NT2/D1 (cell line): ENCODE results near the gene MPP3.

Experiments
- DNase-seq: peaks from one replicate; pipeline ENCODE4 v3.0.0-alpha.2; 2011; ENCODE audit warnings: low read depth, low spot score
- H3K27me3 ChIP-seq: 2 replicates; pipeline ENCODE4 v1.6.0; 2011; ENCODE audit warnings: mild to moderate bottlenecking; ENCODE audit not compliant: insufficient read length, insufficient read depth
- H3K36me3 ChIP-seq: 2 replicates; pipeline ENCODE4 v1.6.1; 2011; ENCODE audit warnings: mild to moderate bottlenecking, low read length, mixed read lengths; ENCODE audit not compliant: insufficient read depth, insufficient read length
- H3K4me1 ChIP-seq: 2 replicates; pipeline ENCODE4 v1.5.1; 2011; ENCODE audit not compliant: insufficient read depth, insufficient read length
- H3K4me3 ChIP-seq: 2 replicates; pipeline ENCODE4 v1.5.1; 2011; ENCODE audit warnings: low read depth; ENCODE audit not compliant: insufficient read length
- H3K9ac ChIP-seq: 2 replicates; pipeline ENCODE4 v1.6.0; 2011; ENCODE audit warnings: low read depth; ENCODE audit not compliant: insufficient read length
- H3K9me3 ChIP-seq: 2 replicates; pipeline ENCODE4 v1.5.1; 2011; ENCODE audit warnings: mild to moderate bottlenecking, low read length; ENCODE audit not compliant: insufficient read depth
- SUZ12 ChIP-seq: IDR thresholded peaks from 2 replicates; pipeline ENCODE4 v1.6.1; 2011; ENCODE audit not compliant: insufficient read length, insufficient read depth; ENCODE audit errors: extremely low read depth
- YY1 ChIP-seq: IDR thresholded peaks from 2 replicates; pipeline ENCODE4 v1.6.1; 2011; ENCODE audit not compliant: insufficient read length, insufficient read depth
- ZNF274 ChIP-seq: IDR thresholded peaks from 2 replicates; pipeline ENCODE4 v1.6.1; 2011; ENCODE audit warnings: mild to moderate bottlenecking, low read depth, low read length

The MPP3 gene

DNA sequence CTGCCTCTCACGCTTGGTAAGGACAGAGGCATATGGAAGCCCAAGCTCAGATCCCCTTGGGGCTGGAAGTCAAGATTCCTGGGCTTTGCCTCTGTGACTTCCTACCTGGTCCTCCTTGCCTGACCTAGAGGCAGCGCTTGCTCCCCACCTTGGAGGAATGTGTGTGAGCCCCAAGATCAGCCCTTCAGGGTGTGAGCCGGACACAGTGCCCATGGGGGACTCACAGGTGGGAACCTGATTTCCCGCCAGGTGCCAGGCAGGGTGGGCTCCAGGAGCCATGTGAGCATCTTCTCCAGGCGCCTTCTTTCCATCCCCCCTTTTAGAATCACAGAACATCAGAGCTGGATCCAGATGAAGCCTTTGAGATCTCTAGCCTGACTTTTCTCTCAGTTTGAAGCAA, 24.2 kb upstream of the MPP3 start:
- Histone ChIP-seq H3K4me3 (no peak overlapping the region), H3K4me1 (peaks cover 10% of the 10 kb centered on the region), H3K36me3 (no peaks in the 10 kb centered on the region), H3K9ac (no peak overlapping the region), H3K9me3 (no peaks in the 10 kb centered on the region), H3K27me3 (peaks cover 3% of the 10 kb centered on the region)
- DNase-seq, result no peak
- TF ChIP-seq ZNF274 (no peak), SUZ12 (no peak), YY1 (no peak)

DNA sequence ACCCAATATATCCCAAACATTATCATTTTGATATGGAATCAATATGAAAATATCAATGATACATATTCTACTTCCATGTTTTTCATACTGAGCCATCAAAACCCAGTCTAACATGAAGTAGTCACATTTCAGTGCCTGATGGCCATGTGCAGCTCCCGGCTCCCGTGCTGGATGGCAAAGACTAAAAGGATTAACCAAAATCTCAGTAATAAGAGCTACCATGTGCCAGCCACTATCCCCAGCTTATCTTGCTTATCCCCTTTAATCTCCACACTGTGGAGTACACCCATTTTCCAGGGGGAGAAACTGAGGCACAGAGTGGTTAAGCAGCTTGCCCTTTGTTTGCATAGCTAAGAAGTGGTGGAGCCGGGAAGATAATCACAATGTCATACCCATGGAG, 23.2 kb upstream of the MPP3 start:
- TF ChIP-seq YY1 (no peak), SUZ12 (no peak), ZNF274 (no peak)
- Histone ChIP-seq H3K36me3 (no peaks in the 10 kb centered on the region), H3K4me1 (peaks cover 10% of the 10 kb centered on the region), H3K9ac (no peak overlapping the region), H3K9me3 (no peaks in the 10 kb centered on the region), H3K4me3 (no peak overlapping the region), H3K27me3 (peaks cover 3% of the 10 kb centered on the region)
- no peak for DNase-seq

DNA sequence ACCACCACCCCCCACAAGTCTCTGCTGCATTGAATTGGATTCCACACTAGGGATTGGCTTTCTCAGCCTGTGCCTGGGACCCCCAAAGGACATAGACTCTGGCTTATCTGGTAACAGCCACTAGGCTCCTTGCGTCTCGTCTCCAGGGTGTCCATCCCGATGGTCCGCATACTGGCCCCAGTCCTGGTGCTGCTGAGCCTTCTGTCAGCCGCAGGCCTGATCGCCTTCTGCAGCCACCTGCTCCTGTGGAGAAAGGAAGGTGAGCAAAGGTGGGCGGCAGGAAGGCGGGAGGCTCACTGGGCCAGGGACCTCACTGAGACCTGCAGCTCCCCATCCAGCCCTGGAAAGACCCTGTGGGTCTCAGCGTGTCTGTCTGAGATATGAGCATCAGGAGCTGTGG, 22.1 kb upstream of the MPP3 start:
- Histone ChIP-seq H3K9ac (peak overlapping the region; percentile 16), H3K36me3 (no peaks in the 10 kb centered on the region), H3K4me1 (peaks cover 10% of the 10 kb centered on the region), H3K27me3 (peaks cover 3% of the 10 kb centered on the region), H3K4me3 (no peak overlapping the region), H3K9me3 (no peaks in the 10 kb centered on the region)
- TF ChIP-seq YY1, result no peak
- DNase-seq, result no peak

DNA sequence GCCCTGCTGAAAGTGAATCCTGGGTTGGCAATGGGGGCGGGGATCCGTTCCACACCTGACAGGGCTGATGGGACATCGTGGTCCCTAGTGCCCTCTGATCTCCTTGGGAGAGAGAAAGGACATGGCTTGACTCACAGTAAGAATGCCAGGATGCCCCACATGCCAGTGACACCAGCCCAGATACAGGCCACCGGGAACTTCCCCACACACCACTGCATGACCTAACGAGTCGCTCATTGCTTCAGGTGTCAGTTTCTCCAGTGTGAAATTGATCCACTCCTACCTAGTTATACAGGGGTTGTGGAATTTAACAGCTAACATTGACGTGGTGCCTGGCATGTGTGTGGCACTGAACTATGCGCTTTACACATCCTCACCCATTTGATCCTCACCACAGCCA, 21.6 kb upstream of the MPP3 start:
- TF ChIP-seq ZNF274, result no peak
- no peak for TF ChIP-seq YY1
- TF ChIP-seq SUZ12, result no peak
- Histone ChIP-seq H3K9ac (no peak overlapping the region), H3K9me3 (no peaks in the 10 kb centered on the region), H3K36me3 (no peaks in the 10 kb centered on the region), H3K27me3 (peaks cover 3% of the 10 kb centered on the region), H3K4me3 (no peak overlapping the region), H3K4me1 (peaks cover 10% of the 10 kb centered on the region)
- DNase-seq, result no peak

DNA sequence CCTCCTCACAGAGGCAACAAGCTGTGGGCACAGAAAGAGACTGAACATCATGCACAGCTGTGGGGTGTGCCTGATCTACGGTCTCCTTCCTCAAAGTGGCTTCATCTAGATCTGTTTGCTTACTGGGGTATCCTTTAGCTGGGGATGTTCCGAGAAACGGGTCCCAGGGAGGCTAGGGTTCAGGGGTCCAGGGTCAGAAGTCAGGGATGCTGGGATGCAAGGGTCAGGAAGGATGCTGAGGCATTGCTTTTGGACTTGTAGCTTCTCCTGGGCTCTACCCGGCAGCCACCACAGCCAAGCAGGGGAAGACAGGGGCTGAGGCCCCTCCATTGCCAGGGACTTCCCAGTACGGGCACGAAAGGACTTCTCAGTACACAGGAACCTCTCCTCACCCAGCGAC, 20.6 kb upstream of the MPP3 start:
- Histone ChIP-seq H3K36me3 (no peaks in the 10 kb centered on the region), H3K9ac (no peak overlapping the region), H3K4me1 (peaks cover 10% of the 10 kb centered on the region), H3K27me3 (peaks cover 3% of the 10 kb centered on the region), H3K9me3 (no peaks in the 10 kb centered on the region), H3K4me3 (no peak overlapping the region)
- TF ChIP-seq ZNF274 (no peak), SUZ12 (no peak), YY1 (no peak)
- no peak for DNase-seq

DNA sequence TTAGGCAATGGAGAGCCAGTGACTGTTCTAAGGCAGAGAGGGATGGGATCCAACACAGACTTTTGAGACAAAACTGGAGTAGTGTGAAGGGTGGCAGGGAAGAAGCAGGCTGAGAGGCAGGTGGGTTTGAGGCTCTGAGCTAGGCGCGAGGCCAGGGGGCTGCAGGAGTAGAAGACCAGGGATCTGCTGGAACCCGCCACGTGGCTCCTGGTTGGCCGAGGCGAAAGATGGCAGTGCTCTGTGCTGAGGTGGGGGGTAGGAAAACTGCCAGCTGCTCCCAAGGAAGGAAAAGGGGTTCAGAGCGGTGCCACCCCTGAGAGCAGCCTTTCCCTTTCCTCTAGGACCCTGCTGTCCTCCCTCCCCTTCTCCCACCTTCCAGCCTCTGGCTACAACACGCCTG, 19.6 kb upstream of the MPP3 start:
- no peak for DNase-seq
- Histone ChIP-seq H3K4me1 (peaks cover 2% of the 10 kb centered on the region), H3K9ac (no peak overlapping the region), H3K9me3 (no peaks in the 10 kb centered on the region), H3K4me3 (no peak overlapping the region), H3K27me3 (peaks cover 3% of the 10 kb centered on the region), H3K36me3 (no peaks in the 10 kb centered on the region)
- TF ChIP-seq YY1 (no peak), SUZ12 (no peak), ZNF274 (no peak)

DNA sequence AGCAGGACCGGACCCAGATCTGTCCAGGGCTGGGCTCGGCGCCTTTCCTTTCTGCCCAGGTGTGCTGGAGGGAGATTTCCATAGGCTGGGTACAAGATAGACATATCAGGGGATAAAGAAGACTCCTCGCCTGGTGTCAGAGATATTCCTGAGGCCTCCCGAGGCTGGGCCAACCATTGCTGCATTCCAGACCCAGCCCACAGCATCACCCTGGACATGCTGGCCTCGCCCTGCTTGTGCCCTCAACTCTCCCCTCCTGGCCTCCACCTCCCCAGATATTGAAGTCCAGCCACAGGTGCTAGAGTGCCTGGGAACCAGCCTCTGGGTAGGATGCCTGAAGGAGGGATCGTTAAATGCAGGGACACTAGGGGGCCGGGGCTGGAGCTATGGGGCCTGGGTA, 16.2 kb upstream of the MPP3 start:
- Histone ChIP-seq H3K27me3 (no peaks in the 10 kb centered on the region), H3K9ac (no peak overlapping the region), H3K4me1 (peaks cover 4% of the 10 kb centered on the region), H3K4me3 (no peak overlapping the region), H3K36me3 (no peaks in the 10 kb centered on the region), H3K9me3 (no peaks in the 10 kb centered on the region)
- TF ChIP-seq ZNF274 (no peak), SUZ12 (no peak), YY1 (no peak)
- DNase-seq, result no peak

DNA sequence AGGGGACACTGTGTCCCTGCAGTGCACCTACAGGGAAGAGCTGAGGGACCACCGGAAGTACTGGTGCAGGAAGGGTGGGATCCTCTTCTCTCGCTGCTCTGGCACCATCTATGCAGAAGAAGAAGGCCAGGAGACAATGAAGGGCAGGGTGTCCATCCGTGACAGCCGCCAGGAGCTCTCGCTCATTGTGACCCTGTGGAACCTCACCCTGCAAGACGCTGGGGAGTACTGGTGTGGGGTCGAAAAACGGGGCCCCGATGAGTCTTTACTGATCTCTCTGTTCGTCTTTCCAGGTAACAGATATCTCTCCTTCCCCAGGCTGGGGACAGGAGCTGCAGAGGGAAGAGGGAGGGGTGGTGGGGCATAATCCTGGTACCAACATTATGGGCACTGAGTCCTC, 15.7 kb upstream of the MPP3 start:
- Histone ChIP-seq H3K4me1 (peaks cover 4% of the 10 kb centered on the region), H3K36me3 (no peaks in the 10 kb centered on the region), H3K27me3 (no peaks in the 10 kb centered on the region), H3K9me3 (no peaks in the 10 kb centered on the region), H3K9ac (no peak overlapping the region), H3K4me3 (no peak overlapping the region)
- DNase-seq, result no peak
- TF ChIP-seq ZNF274 (no peak), SUZ12 (no peak), YY1 (no peak)
